ENCODE data around the gene DAZAP1.

The DAZAP1 gene

GRCh38 chr19:1377176-1377964 is 30.0 kb upstream of the DAZAP1 start:
- DNase-seq, result no peak

GRCh38 chr19:1377965-1378785 is 29.2 kb upstream of the DAZAP1 start:
- DNase-seq, result no peak

- DNase-seq, result no peak
These were observed 28.1 kb upstream of the DAZAP1 start for GRCh38 chr19:1379126-1379905.

DNA sequence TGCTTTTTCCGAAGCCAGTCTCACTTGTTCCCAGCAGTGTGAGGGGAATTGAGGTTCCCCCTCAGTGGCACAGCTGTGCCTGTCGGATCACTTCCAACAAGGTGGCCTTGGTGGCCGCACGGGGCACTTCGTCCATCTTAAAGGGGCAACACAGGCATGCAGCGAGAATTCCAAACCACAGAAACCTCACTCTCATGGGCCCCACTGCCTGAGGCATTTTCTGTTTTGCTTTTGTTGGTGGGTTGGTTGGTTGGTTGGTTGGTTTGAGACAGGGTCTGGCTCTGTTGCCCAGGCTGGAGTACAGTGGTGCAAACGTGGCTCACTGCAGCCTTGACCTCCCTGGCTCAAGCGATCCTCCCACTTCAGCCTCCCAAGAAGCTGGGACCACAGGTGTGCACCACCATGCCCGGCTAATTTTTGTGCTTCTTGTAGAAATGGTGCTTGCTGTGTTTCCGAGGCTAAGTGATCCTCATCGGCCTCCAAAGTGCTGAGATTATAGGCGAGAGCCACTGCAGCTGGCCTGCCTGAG is 27.4 kb upstream of the DAZAP1 start:
- no peak for DNase-seq

DNA sequence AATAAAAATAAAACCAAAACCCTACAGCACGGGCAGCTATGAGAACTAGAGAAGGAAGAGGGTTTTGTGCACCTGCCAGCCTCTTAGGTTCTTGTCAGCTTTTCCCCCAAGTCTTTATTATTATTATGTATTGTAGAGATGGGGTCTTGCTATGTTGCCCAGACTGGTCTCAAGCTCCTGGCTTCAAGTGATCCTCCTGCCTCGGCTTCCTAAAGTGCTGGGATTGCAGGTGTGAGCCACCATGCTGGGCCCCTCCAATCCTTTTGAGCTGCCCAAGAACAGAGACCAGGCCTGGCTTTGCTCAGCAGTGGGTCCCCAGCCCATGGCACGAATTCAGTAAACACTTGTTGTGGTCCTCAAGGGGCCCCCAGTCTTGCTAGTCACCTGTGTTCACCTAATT is 25.1 kb upstream of the DAZAP1 start:
- DNase-seq, result no peak

DNA sequence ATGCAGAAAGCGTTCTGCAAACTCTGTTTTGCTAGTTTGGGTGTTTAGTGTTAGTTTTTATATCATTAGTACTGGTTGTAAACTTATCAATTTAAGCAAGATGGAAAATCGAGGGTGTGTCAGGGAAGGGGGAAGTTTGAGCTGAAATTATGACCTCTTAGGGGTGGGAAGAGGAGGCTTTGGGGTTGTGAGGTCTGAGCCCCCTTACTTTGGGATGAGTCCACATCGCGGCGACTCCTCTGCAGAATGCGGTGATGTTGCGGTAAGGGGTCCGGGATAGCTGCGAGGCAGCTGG is 24.4 kb upstream of the DAZAP1 start:
- DNase-seq, result no peak

DNA sequence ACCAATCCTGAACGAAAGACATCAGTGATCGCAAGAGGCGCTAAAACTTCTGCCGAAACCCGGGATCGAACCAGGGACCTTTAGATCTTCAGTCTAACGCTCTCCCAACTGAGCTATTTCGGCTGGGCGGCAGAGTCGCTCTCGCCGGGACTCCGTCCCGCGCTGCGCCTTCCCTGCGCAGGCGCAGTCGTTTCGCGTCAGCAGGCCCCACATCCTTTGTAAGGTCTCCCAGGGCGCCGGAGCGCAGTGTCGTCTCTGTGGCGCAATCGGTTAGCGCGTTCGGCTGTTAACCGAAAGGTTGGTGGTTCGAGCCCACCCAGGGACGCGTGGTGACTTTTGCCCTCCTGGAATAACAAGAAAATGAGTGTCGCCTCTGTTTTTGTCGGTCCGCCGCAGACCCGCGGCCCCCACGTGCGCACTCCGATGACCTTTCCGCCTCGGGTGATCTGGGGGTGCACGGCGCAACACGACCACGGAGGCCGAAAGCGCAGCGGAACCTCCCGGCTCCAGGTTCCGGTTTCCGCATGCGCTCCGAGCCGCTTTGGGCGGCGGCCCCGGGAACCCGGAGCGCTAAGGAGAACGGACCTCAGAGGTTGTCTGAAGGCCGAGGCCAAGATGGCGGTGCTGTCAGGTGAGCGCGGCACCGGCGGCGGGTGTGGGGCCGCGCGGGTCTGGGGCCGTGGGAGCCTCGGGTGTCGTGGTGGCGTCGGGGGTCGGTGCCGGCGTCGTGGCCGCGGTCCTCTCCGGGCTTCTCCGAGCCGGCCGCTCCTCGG is 23.9 kb upstream of the DAZAP1 start, which contains the start of gene NDUFS7:
Gene NDUFS7 (plus strand): TSS at position 596 of the 773 bp plus-strand sequence. CDS start 20 bp downstream, at position 616.
- peak; percentile 62 for DNase-seq

- DNase-seq, result no peak
These were observed 23.3 kb upstream of the DAZAP1 start for GRCh38 chr19:1384085-1384462.

GRCh38 chr19:1384478-1385110 is 22.8 kb upstream of the DAZAP1 start:
- DNase-seq, result no peak

DNA sequence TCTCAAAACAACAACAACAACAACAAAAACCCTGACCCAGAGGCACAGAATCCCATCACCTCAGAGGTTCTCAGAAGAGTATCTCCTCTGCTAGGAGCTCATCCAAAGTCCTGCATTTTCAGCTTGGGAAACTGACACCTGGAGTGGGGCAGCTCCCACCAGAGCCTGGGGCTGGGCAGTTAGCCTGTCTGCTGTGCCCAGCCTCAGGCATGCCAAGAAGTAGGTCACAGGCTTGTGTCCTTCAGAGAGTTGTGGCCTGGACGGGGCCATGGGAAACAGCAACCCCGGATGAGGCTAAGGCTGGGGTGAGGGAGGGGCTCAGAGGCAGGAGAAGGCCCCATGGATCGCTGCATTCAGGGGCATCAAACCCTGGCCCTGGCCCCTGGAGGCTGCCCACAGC is 21.6 kb upstream of the DAZAP1 start:
- DNase-seq, result no peak

GRCh38 chr19:1386945-1387683 is 20.3 kb upstream of the DAZAP1 start:
- DNase-seq, result no peak

DNA sequence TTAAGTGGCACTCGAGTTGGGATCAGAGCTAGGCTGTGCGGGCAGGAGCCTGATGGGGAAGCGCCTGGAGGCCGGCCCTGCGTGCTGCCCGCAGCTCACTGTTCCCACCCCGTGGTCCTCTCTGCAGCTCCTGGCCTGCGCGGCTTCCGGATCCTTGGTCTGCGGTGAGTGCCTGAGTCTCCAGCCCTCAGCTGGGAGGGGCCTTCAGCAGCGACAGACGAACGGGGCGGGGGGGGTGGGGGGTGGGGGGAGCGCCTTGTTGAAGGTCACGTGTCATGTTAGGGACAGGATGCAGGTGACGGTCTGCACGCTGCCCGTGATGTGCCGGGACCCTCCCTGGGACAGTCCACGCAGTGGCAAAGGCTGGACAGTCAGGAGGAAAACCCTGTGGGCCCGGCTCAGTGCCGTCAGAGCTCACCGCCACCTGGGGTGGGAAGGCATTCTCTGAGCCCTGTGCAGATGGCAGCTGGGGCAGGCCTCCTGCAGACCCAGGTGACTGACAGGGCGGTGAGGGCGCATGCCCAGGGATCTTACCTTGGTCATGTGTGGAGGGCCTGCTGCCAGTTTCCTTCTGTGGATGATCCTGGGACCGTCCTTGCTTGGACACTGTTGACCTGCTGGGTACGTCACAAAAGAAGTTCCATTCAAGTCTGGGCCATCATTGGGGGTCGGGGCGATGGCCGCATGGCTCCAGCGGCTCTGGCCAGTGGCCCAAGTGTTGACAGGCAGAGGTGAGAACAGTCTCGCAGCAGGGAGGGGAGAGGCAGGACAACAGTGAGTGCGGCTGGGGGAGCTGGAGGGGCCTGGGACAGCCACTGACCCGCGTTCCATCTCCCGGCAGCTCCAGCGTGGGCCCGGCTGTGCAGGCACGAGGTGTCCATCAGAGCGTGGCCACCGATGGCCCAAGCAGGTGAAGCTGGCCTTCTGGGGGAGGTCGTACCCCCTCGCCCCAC is 19.4 kb upstream of the DAZAP1 start:
- DNase-seq, result no peak

GRCh38 chr19:1388637-1389026 is 18.8 kb upstream of the DAZAP1 start:
- DNase-seq, result no peak

DNA sequence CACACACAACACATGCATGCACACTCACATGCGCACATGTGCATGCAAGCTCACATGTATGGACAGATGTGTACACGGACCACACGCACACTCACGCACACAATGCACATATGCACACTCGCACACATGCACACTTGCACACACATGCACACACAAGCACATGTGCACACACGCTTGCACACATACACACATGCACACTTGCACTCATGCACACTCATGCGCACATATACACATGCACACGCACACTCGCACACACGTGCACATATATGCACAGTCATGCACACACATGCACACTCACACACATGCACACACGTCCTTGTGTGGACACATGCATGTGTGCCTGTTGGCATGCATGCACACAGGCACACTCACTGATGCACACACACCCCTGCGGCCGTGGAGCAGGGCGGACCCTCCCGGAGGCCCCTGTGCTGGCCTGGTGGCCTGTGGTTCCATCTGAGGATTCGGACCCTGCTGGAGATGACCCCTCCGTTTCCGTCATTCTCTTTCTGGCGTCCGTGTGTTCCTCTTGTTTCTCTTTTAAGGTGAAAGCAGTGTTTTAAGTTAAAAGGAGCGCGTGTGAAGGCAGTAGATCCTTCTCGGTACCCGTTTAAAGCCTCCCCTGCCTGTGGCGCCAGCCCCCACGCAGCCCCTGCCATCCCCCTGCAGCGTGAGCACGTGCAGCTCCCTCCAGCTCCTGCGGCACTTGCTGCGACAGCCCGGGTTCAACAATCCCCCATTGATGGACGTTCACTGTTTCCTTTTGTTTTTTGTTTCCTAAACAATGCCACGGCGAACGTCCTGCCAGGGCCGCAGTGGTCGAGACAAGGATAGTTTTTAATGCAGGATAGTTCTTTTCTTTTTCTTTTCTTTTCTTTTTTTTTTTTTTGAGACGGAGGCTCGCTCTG is 18.1 kb upstream of the DAZAP1 start:
- no peak for DNase-seq

GRCh38 chr19:1390890-1391423 is 16.4 kb upstream of the DAZAP1 start:
- no peak for DNase-seq

DNA sequence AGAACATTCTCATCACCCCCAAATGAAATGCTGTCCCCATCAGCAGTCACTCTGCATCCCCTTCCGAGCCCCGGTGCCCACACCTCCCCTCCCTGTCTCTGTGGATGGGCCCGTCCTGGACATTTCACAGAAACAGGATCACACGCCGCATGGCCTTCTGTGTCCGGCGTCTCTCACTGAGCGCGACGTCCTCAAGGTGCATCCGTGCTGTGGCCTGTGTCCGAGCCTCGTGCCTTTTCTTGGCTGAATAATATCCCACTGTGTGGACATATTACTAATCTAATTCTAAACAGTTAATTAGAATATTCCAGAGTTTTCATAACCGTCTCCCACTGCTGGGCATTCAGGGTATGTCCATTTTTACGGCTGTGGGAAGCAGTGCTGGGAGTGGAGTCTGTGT is 15.0 kb upstream of the DAZAP1 start:
- no peak for DNase-seq

DNA sequence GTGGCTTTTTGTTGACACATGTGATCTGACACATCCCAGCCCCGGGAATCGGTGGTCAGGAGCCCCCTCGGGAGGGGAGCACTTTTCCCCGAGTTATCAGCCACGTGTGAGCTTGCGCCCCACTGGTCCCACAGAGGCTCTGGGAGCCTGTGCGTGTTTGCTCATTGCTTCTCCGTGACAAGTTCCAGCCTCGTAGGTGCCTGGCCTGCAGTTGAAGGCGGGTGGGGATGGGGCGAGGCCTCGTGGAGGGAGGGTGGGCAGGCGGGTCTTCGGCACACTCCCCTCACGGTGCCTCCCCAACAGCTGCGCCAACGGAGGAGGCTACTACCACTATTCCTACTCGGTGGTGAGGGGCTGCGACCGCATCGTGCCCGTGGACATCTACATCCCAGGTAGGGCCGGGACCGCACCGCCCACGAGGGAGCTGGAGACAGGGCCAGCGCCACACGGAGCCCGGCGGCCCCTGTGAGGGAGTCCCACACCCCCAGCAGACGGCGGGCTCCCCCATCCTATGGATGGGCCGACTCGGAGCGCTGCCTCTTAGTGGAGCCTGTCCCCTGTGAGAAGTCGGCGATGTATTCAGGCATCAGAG is 14.4 kb upstream of the DAZAP1 start:
- no peak for DNase-seq

DNA sequence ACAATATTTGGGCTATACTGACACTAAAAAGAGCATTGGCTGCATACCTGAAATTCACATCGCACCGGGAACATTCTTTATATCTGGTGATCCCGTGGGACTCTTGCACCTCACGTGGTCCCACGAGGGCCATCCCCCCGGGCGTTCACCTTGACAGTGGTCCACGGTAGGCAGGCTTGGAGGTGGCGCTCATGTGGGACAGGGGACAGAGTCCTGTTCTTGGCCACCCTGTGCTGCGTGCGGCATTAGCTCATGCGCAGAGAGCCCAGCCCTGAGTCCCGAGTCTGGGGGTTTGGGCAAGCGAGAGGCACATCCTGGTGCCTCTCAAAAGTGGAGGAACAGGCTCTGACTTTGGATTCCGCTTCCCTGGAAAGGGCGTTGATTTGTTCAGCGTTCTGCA is 13.5 kb upstream of the DAZAP1 start:
- no peak for DNase-seq
